Esophagus squamous epithelium (tissue), 4 donors: ENCODE measurements around the gene IL1RAPL1.

Source experiments
- CTCF ChIP-seq, 6 experiments: fragments of 450-650 bp in 4 of 6; fragments of 200-600 bp in 2 of 6; sonication (generic) in 2 of 6; IDR thresholded peaks; one replicate each; pipeline ENCODE4 v1.5.1; 2016 to 2019; ENCODE audit warnings: antibody characterized with exemption in 6 of 6, mild to moderate bottlenecking in 4 of 6, moderate library complexity in 4 of 6
- POLR2A ChIP-seq, 4 donors: fragments of 450-650 bp; IDR thresholded peaks; one replicate each; pipeline ENCODE4 v1.6.1; 2017; ENCODE audit warnings: antibody characterized with exemption in 4 of 4, mild to moderate bottlenecking in 4 of 4, moderate library complexity in 3 of 4

GRCh38 chrX:28581522-28581921 lies 5.7 kb upstream of the IL1RAPL1 start:
- TF ChIP-seq CTCF (IDR thresholded peaks at IDR 0.05) (no peak), POLR2A (IDR thresholded peaks at IDR 0.05) (no peak)
